Left ventricle myocardium superior (tissue), 1 donor: ENCODE data around the gene PTPN4. TPM values are rescaled to one million over a fixed set of nuclear protein-coding genes. Genes with fewer than 3 reads are reported as not detected.

ENCODE experiments used
- ATAC-seq: fragments of 200-7000 bp; cut with Tn5 transposase; one replicate; pipeline ENCODE4 v1.9.1; 2020; ENCODE audit warnings: mild to moderate bottlenecking, moderate library complexity
- DNase-seq: peaks from one replicate; pipeline ENCODE4 v3.0.0-alpha.2; 2020
- intact Hi-C: fragments of 100-400 bp; cut with micrococcal nuclease; formaldehyde crosslinking; loops from one replicate; pipeline ENCODE4 v1.11.0; 2022
- long read RNA-seq: library from polyadenylated mRNA; unstranded; transcript quantifications from one replicate; pipeline ENCODE4 v2.0.0, GENCODE V29; 2021
- total RNA-seq: library from RNA; stranded (reverse); fragmentation: NEBNext Ultra II Directional; extraction: Animal tissue kit (Norgen Biotek cat#: 25700); gene quantifications from one replicate; pipeline ENCODE4 v1.2.1, GENCODE V29; 2021
- donor health status: DM: no; HTN: yes; CAD: no; lungs with severe emphysema.

Gene PTPN4
- 41.1 TPM for total RNA-seq
- long read RNA-seq, full-length matches to known transcripts: 15 of 25 reads
- long read RNA-seq, partial matches to known transcripts: 3 of 25 reads
- long read RNA-seq, other reads (novel, unspliced or antisense): 7 of 25 reads

GRCh38 chr2:119759451-119760236 is at the start of gene PTPN4:
TSS of gene PTPN4 (plus strand) at chr2:119759922. CDS start at chr2:119809854, 49,932 bp downstream.
- intact Hi-C loops: no loop called here
- DNase-seq (peak; percentile 98), ATAC-seq (peak; percentile 97)

- ATAC-seq (no peak), DNase-seq (no peak)
- intact Hi-C loops: no loop called here
Measured at GRCh38 chr2:119710281-119710680, 49.4 kb upstream of the PTPN4 start.

GRCh38 chr2:119711352-119711751 is 48.4 kb upstream of the PTPN4 start:
- ATAC-seq (no peak), DNase-seq (no peak)
- intact Hi-C loops: no loop called here

GRCh38 chr2:119712571-119712970 is 47.2 kb upstream of the PTPN4 start:
- no peak for DNase-seq
- intact Hi-C loops: no loop called here

GRCh38 chr2:119713819-119714490 is 45.8 kb upstream of the PTPN4 start:
- ATAC-seq: no peak
- intact Hi-C loops: no loop called here
- no peak for DNase-seq

More at GRCh38 chr2:119712571-119712970, 47.2 kb upstream of the PTPN4 start:
- no peak for ATAC-seq

GRCh38 chr2:119715409-119716283 is 44.1 kb upstream of the PTPN4 start:
- ATAC-seq: no peak
- intact Hi-C loops: no loop called here
- DNase-seq: no peak

- intact Hi-C loops: no loop called here
- ATAC-seq (no peak), DNase-seq (no peak)
Measured at GRCh38 chr2:119716284-119716672, 43.4 kb upstream of the PTPN4 start.

GRCh38 chr2:119718501-119719260 is 41.0 kb upstream of the PTPN4 start:
- DNase-seq (no peak), ATAC-seq (no peak)
- intact Hi-C loops: no loop called here

- no peak for DNase-seq
- intact Hi-C loops: no loop called here
- no peak for ATAC-seq
Measured at GRCh38 chr2:119719261-119719627, 40.5 kb upstream of the PTPN4 start.

GRCh38 chr2:119721043-119721442 is 38.7 kb upstream of the PTPN4 start:
- intact Hi-C loops: no loop called here

GRCh38 chr2:119721462-119721861 is 38.3 kb upstream of the PTPN4 start:
- ATAC-seq (peak; percentile 95), DNase-seq (peak; percentile 46)
- intact Hi-C loops: no loop called here

More at GRCh38 chr2:119721043-119721442, 38.7 kb upstream of the PTPN4 start:
- ATAC-seq: peak; percentile 8
- no peak for DNase-seq

GRCh38 chr2:119721904-119722303 is 37.8 kb upstream of the PTPN4 start:
- intact Hi-C loops: no loop called here
- ATAC-seq (no peak), DNase-seq (no peak)

- intact Hi-C loops: no loop called here
- ATAC-seq (no peak), DNase-seq (no peak)
Measured at GRCh38 chr2:119723186-119723585, 36.5 kb upstream of the PTPN4 start.

- intact Hi-C loops: no loop called here
- ATAC-seq: no peak
Measured at GRCh38 chr2:119723784-119724467, 35.8 kb upstream of the PTPN4 start.

GRCh38 chr2:119724656-119725485 is 34.9 kb upstream of the PTPN4 start:
- intact Hi-C loops: no loop called here
- DNase-seq (no peak), ATAC-seq (no peak)

More at GRCh38 chr2:119723784-119724467, 35.8 kb upstream of the PTPN4 start:
- no peak for DNase-seq

GRCh38 chr2:119727493-119727892 is 32.2 kb upstream of the PTPN4 start:
- ATAC-seq (no peak), DNase-seq (no peak)
- intact Hi-C loops: no loop called here

GRCh38 chr2:119728421-119728820 is 31.3 kb upstream of the PTPN4 start:
- no peak for ATAC-seq
- intact Hi-C loops: no loop called here
- DNase-seq: no peak
